Liver (tissue), 9 donors: ENCODE data around the gene TUB. TPM values are rescaled to one million over a fixed set of nuclear protein-coding genes. Genes with fewer than 3 reads are reported as not detected.

Experiments
- DNase-seq: peaks from one replicate; pipeline ENCODE4 v3.0.0-alpha.2; 2017; ENCODE audit warnings: low spot score
- H3K27ac ChIP-seq, 2 donors: one replicate each; pipeline ENCODE4 v1.7.0; 2013; ENCODE audit warnings: inconsistent platforms in 2 of 2, low read length in 2 of 2, control low read depth in 1 of 2, low read depth in 1 of 2, mild to moderate bottlenecking in 1 of 2
- H3K27me3 ChIP-seq, 4 donors: one replicate each; pipeline versions ENCODE4 v1.6.1 to v1.7.0; 2013; ENCODE audit warnings: low read length in 3 of 4, inconsistent platforms in 1 of 4, mild to moderate bottlenecking in 1 of 4, moderate library complexity in 1 of 4; ENCODE audit not compliant: control insufficient read depth in 4 of 4, insufficient read depth in 4 of 4
- H3K36me3 ChIP-seq, 4 donors: one replicate each; pipeline versions ENCODE4 v1.6.1 to v1.7.0; 2013; ENCODE audit warnings: low read length in 3 of 4, mild to moderate bottlenecking in 3 of 4, low read depth in 1 of 4, moderate library complexity in 1 of 4; ENCODE audit not compliant: control insufficient read depth in 4 of 4, insufficient read depth in 3 of 4
- H3K4me1 ChIP-seq, 4 donors: one replicate each; pipeline versions ENCODE4 v1.6.1 to v1.7.0; 2013; ENCODE audit warnings: low read length in 3 of 4, mild to moderate bottlenecking in 3 of 4, moderate library complexity in 1 of 4; ENCODE audit not compliant: control insufficient read depth in 4 of 4, insufficient read depth in 4 of 4
- H3K4me3 ChIP-seq, 3 donors: one replicate each; pipeline versions ENCODE4 v1.6.1 to v1.7.0; 2013; ENCODE audit warnings: low read length in 3 of 3, control low read depth in 1 of 3, low read depth in 1 of 3, mild to moderate bottlenecking in 1 of 3
- H3K9ac ChIP-seq, 2 donors: one replicate each; pipeline ENCODE4 v1.7.0; 2013; ENCODE audit warnings: low read length in 2 of 2, mild to moderate bottlenecking in 2 of 2, moderate library complexity in 2 of 2, control low read depth in 1 of 2, low read depth in 1 of 2
- H3K9me3 ChIP-seq, 4 donors: one replicate each; pipeline versions ENCODE4 v1.6.1 to v1.7.0; 2013; ENCODE audit warnings: low read length in 3 of 4; ENCODE audit not compliant: control insufficient read depth in 4 of 4
- ATF3 ChIP-seq: IDR thresholded peaks from 2 replicates; pipeline ENCODE4 v1.6.1; 2016; ENCODE audit warnings: antibody characterized with exemption
- CTCF ChIP-seq: fragments of 150-350 bp; IDR thresholded peaks from 2 replicates; pipeline ENCODE4 v1.5.1; 2017; ENCODE audit warnings: improper control_type of control experiment, low read depth, low read length; ENCODE audit not compliant: missing input control
- EGR1 ChIP-seq, 2 donors: IDR thresholded peaks; 2 replicates each; pipeline ENCODE4 v1.6.1; 2016 to 2018; ENCODE audit warnings: antibody characterized with exemption in 2 of 2, low read depth in 2 of 2
- FOXA1 ChIP-seq: IDR thresholded peaks from 2 replicates; pipeline ENCODE4 v1.6.1; 2016; ENCODE audit warnings: antibody characterized with exemption
- FOXA2 ChIP-seq: IDR thresholded peaks from 2 replicates; pipeline ENCODE4 v1.6.1; 2016; ENCODE audit warnings: antibody characterized with exemption
- GABPA ChIP-seq, 2 donors: IDR thresholded peaks in 1 of 2; conservative IDR thresholded peaks in 1 of 2; 2 replicates each; pipeline ENCODE4 v1.6.1; 2016; ENCODE audit warnings: antibody characterized with exemption in 2 of 2, mild to moderate bottlenecking in 1 of 2, moderate library complexity in 1 of 2
- HNF4A ChIP-seq, 2 donors: conservative IDR thresholded peaks; 2 replicates each; pipeline ENCODE4 v1.6.1; 2016; ENCODE audit warnings: antibody characterized with exemption in 2 of 2, mild to moderate bottlenecking in 2 of 2
- HNF4G ChIP-seq: IDR thresholded peaks from 2 replicates; pipeline ENCODE4 v1.6.1; 2016; ENCODE audit warnings: antibody characterized with exemption
- JUND ChIP-seq, 2 donors: IDR thresholded peaks; 2 replicates each; pipeline ENCODE4 v1.6.1; 2016; ENCODE audit warnings: antibody characterized with exemption in 2 of 2
- MAX ChIP-seq: IDR thresholded peaks from 2 replicates; pipeline ENCODE4 v1.6.1; 2016; ENCODE audit warnings: antibody characterized with exemption
- NR2F2 ChIP-seq: IDR thresholded peaks from 2 replicates; pipeline ENCODE4 v1.6.1; 2016; ENCODE audit warnings: antibody characterized with exemption
- RAD21 ChIP-seq, 2 donors: IDR thresholded peaks; 2 replicates each; pipeline ENCODE4 v1.6.1; 2016; ENCODE audit warnings: antibody characterized with exemption in 2 of 2, mild to moderate bottlenecking in 2 of 2
- REST ChIP-seq: IDR thresholded peaks from 2 replicates; pipeline ENCODE4 v1.6.1; 2016; ENCODE audit warnings: antibody characterized with exemption, mild to moderate bottlenecking
- RXRA ChIP-seq, 2 donors: IDR thresholded peaks; 2 replicates each; pipeline ENCODE4 v1.6.1; 2017 to 2018; ENCODE audit warnings: antibody characterized with exemption in 2 of 2, mild to moderate bottlenecking in 1 of 2
- SP1 ChIP-seq: IDR thresholded peaks from 2 replicates; pipeline ENCODE4 v1.6.1; 2018; ENCODE audit warnings: antibody characterized with exemption, mild to moderate bottlenecking
- TAF1 ChIP-seq: conservative IDR thresholded peaks from 2 replicates; pipeline ENCODE4 v1.6.1; 2016; ENCODE audit warnings: antibody characterized with exemption, mild to moderate bottlenecking
- YY1 ChIP-seq: IDR thresholded peaks from 2 replicates; pipeline ENCODE4 v1.6.1; 2016; ENCODE audit warnings: antibody characterized with exemption, mild to moderate bottlenecking
- WGBS: extraction: QIAGEN DNeasy Blood & Tissue Kit; methylation state at CpG from one replicate; pipeline ENCODE4 v1.1.7; 2013; 5-methylcytosine and 5-hydroxymethylcytosine counted together
- polyA plus RNA-seq, 2 donors: library from polyadenylated mRNA; stranded (reverse) in 1 of 2; unstranded in 1 of 2; fragments of 200-250 nt in 1 of 2; fragments of >200 nt in 1 of 2; fragmentation: Nextera tagmentation in 1 of 2; extraction: Ambion mirVana in 1 of 2; gene quantifications; one replicate each; pipeline versions ENCODE4 v1.2.1 to v1.2.3, GENCODE V29; 2013 to 2015
- total RNA-seq, 2 donors: library from RNA; depleted of rRNA; stranded (reverse); fragments of >200 nt; gene quantifications; one replicate each; pipeline ENCODE4 v1.2.3, GENCODE V29; 2014
- donor health status: healthy.
- donor health status: healthy.
- donor health status: healthy.
- donor health status: healthy.
- donor health status: healthy.

TUB gene
- total and polyA plus RNA-seq, 4 donors = 0.15 to 1.3 (median 0.66) TPM

GRCh38 chr11:8083088-8083395 is 2.0 kb downstream of the TUB start:
- Histone ChIP-seq H3K4me1 (peaks cover 3 to 7% (median 5%) of the 10 kb centered on the region in 4 donors), H3K9ac (no peak overlapping the region), H3K27ac (no peak overlapping the region), H3K27me3 (no peaks in the 10 kb centered on the region), H3K9me3 (no peaks in the 10 kb centered on the region), H3K36me3 (no peaks in the 10 kb centered on the region), H3K4me3 (no peak overlapping the region)
- WGBS = 85% methylated on average over 9 of the region's 9 CpGs
- TF ChIP-seq ATF3 (no peak), JUND (IDR thresholded peaks at IDR 0.05) (no peak), RAD21 (IDR thresholded peaks at IDR 0.05) (no peak)
- DNase-seq = no peak

GRCh38 chr11:8083871-8084281 is 2.9 kb downstream of the TUB start:
- Histone ChIP-seq H3K9me3 (no peaks in the 10 kb centered on the region), H3K27me3 (no peaks in the 10 kb centered on the region), H3K27ac (no peak overlapping the region), H3K9ac (no peak overlapping the region), H3K4me1 (peaks cover 3 to 7% (median 5%) of the 10 kb centered on the region in 4 donors), H3K36me3 (no peaks in the 10 kb centered on the region), H3K4me3 (no peak overlapping the region)
- TF ChIP-seq RAD21 (IDR thresholded peaks at IDR 0.05) (no peak), FOXA2 (no peak), ATF3 (no peak), EGR1 (IDR thresholded peaks at IDR 0.05; ENCODE audit: low read depth in 2 of 2) (no peak), HNF4G (no peak), REST (no peak), MAX (no peak), SP1 (no peak), TAF1 (no peak), HNF4A (conservative IDR thresholded peaks at IDR 0.05) (no peak), FOXA1 (no peak), NR2F2 (no peak), YY1 (no peak), RXRA (IDR thresholded peaks at IDR 0.05) (no peak), GABPA (IDR thresholded peaks at IDR 0.05 in 1 of 2, conservative IDR thresholded peaks at IDR 0.05 in 1 of 2) (no peak), JUND (IDR thresholded peaks at IDR 0.05) (no peak)
- DNase-seq = no peak
- WGBS = 76% methylated on average over 1 of the region's 1 CpG

GRCh38 chr11:8084352-8084751 is 3.3 kb downstream of the TUB start:
- no peak overlapping the region for H3K27ac ChIP-seq
- H3K9ac ChIP-seq = no peak overlapping the region
- TF ChIP-seq TAF1 = no peak
- TF ChIP-seq SP1 = no peak
- no peak for TF ChIP-seq RAD21 (IDR thresholded peaks at IDR 0.05)
- no peak for TF ChIP-seq REST
- TF ChIP-seq HNF4G = no peak
- TF ChIP-seq CTCF = no peak
- no peak for TF ChIP-seq FOXA2
- no peak for TF ChIP-seq NR2F2
- no peak for TF ChIP-seq MAX
- no peak for TF ChIP-seq HNF4A (conservative IDR thresholded peaks at IDR 0.05)
- DNase-seq = no peak
- no peaks in the 10 kb centered on the region for H3K9me3 ChIP-seq
- WGBS = 95% methylated on average over 6 of the region's 6 CpGs
- peaks cover 3 to 7% (median 5%) of the 10 kb centered on the region in 4 donors for H3K4me1 ChIP-seq
- no peaks in the 10 kb centered on the region for H3K27me3 ChIP-seq
- H3K36me3 ChIP-seq = no peaks in the 10 kb centered on the region
- H3K4me3 ChIP-seq = no peak overlapping the region
